HG03108 (cell line): ENCODE measurements around the gene MEMO1.
"Not testable (repeated sequence)": the region's sequence is repeated elsewhere in the genome, so short reads cannot be mapped to it uniquely, and the experiment has no call there.

ENCODE experiments used
- ATAC-seq: cut with Tn5 transposase; IDR thresholded peaks from one replicate; pipeline ENCODE4 v1.9.1; 2021; ENCODE audit warnings: moderate library complexity; ENCODE audit not compliant: unreplicated experiment

The MEMO1 gene

GRCh38 chr2:31920962-31921361 is 89.8 kb downstream of the MEMO1 start:
- ATAC-seq = no peak

- ATAC-seq = no peak
These were observed 91.3 kb downstream of the MEMO1 start for GRCh38 chr2:31919499-31919898.

- no peak for ATAC-seq
These were observed 101.1 kb downstream of the MEMO1 start for GRCh38 chr2:31909661-31910060.

- ATAC-seq = not testable (repeated sequence)
These were observed 103.3 kb downstream of the MEMO1 start for GRCh38 chr2:31907491-31907890.

- ATAC-seq = no peak
These were observed 107.6 kb downstream of the MEMO1 start for GRCh38 chr2:31903109-31903780.

GRCh38 chr2:31901900-31902299 is 108.9 kb downstream of the MEMO1 start:
- ATAC-seq = no peak

- not testable (repeated sequence) for ATAC-seq
These were observed 110.7 kb downstream of the MEMO1 start for GRCh38 chr2:31900156-31900555.

- not testable (repeated sequence) for ATAC-seq
These were observed 112.5 kb downstream of the MEMO1 start for GRCh38 chr2:31898346-31898745.

GRCh38 chr2:31897340-31897739 is 113.5 kb downstream of the MEMO1 start:
- not testable (repeated sequence) for ATAC-seq

GRCh38 chr2:31896293-31896692 is 114.5 kb downstream of the MEMO1 start:
- ATAC-seq = no peak

GRCh38 chr2:31894656-31895055 is 116.2 kb downstream of the MEMO1 start:
- ATAC-seq = no peak

GRCh38 chr2:31893094-31893493 is 117.7 kb downstream of the MEMO1 start:
- no peak for ATAC-seq

- ATAC-seq = no peak
These were observed 121.8 kb downstream of the MEMO1 start for GRCh38 chr2:31889044-31889443.

- ATAC-seq = no peak
These were observed 122.3 kb downstream of the MEMO1 start for GRCh38 chr2:31888550-31888949.

GRCh38 chr2:31886700-31887099 is 124.1 kb downstream of the MEMO1 start:
- no peak for ATAC-seq

- no peak for ATAC-seq
These were observed 133.8 kb downstream of the MEMO1 start for GRCh38 chr2:31877008-31877407.

GRCh38 chr2:31874071-31874470 is 136.7 kb downstream of the MEMO1 start:
- ATAC-seq = no peak

GRCh38 chr2:31865215-31865614 is 145.6 kb downstream of the MEMO1 start:
- no peak for ATAC-seq

- ATAC-seq = no peak
These were observed 146.9 kb downstream of the MEMO1 start for GRCh38 chr2:31863867-31864266.

GRCh38 chr2:31863015-31863656 is 147.7 kb downstream of the MEMO1 start:
- ATAC-seq = not testable (repeated sequence)

GRCh38 chr2:31859959-31860358 is 150.8 kb downstream of the MEMO1 start:
- ATAC-seq = no peak

GRCh38 chr2:31853521-31853920 is 157.3 kb downstream of the MEMO1 start:
- ATAC-seq = no peak

GRCh38 chr2:31842150-31842549 is 168.7 kb downstream of the MEMO1 start:
- ATAC-seq = not testable (repeated sequence)
